ENCODE measurements around the gene OR2T3.
"Not testable (repeated sequence)": the region's sequence is repeated elsewhere in the genome, so short reads cannot be mapped to it uniquely, and the experiment has no call there.

GRCh38 chr1:248481686-248482579, 8.8 kb downstream of the OR2T3 start:
- TF ChIP-seq CTCF (conservative IDR thresholded peaks at IDR 0.05; ENCODE audit: low read depth, low read length); EZH2 (IDR thresholded peaks at IDR 0.05; ENCODE audit: borderline replicate concordance, low read depth, low read length, poor library complexity, severe bottlenecking): not testable (repeated sequence)
